GM12864 (cell line): ENCODE results near the gene IFT122.
A peak's percentile ranks its signal among the peaks of the same experiment; 100 is the strongest.

Source experiments
- DNase-seq: peaks from one replicate; pipeline ENCODE4 v3.0.0-alpha.2; 2011; ENCODE audit warnings: low read depth
- H3K4me3 ChIP-seq: 2 replicates; pipeline ENCODE4 v1.5.1; 2011; ENCODE audit warnings: mild to moderate bottlenecking, low read depth, low read length, control low read depth
- TF ChIP-seq, protein P1 (sequence below): IDR thresholded peaks from 2 replicates; pipeline ENCODE4 v1.5.1; 2011; ENCODE audit warnings: low read depth, mild to moderate bottlenecking, moderate library complexity, low read length, control low read depth, inconsistent platforms; ENCODE audit errors: missing control alignments

The IFT122 gene

DNA sequence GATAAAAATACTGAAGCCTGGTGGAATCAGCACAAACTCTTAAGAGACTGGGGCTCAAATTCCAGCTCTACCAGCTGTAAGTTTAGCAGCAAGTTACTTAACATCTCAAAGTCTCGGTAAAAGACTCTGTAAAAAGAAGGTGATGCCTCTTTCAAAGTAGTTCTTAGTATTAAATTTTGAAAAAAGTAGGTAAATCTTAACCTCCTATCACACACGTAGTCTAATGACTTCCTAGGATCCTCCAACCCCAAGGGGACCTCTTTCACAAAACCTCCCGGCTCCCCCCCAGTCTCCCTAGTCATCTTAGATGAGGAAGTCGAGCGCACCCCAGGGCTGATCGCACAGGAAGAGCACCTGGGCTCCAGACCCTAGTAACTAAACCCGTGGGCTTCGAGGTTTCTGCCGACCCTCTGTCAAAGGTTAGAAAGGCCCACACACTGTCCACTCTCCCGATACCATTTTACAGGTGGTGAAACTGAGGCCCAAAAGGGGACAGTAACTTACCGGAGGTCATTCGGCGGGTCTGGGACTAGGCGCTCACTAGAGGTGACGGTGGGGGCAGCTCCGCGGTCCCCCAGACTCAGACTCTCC lies 703 bp upstream of the IFT122 start:
- peak overlapping the region; percentile 95 for H3K4me3 ChIP-seq
- TF ChIP-seq, protein P1, sequence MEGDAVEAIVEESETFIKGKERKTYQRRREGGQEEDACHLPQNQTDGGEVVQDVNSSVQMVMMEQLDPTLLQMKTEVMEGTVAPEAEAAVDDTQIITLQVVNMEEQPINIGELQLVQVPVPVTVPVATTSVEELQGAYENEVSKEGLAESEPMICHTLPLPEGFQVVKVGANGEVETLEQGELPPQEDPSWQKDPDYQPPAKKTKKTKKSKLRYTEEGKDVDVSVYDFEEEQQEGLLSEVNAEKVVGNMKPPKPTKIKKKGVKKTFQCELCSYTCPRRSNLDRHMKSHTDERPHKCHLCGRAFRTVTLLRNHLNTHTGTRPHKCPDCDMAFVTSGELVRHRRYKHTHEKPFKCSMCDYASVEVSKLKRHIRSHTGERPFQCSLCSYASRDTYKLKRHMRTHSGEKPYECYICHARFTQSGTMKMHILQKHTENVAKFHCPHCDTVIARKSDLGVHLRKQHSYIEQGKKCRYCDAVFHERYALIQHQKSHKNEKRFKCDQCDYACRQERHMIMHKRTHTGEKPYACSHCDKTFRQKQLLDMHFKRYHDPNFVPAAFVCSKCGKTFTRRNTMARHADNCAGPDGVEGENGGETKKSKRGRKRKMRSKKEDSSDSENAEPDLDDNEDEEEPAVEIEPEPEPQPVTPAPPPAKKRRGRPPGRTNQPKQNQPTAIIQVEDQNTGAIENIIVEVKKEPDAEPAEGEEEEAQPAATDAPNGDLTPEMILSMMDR = no peak
- no peak for DNase-seq

DNA sequence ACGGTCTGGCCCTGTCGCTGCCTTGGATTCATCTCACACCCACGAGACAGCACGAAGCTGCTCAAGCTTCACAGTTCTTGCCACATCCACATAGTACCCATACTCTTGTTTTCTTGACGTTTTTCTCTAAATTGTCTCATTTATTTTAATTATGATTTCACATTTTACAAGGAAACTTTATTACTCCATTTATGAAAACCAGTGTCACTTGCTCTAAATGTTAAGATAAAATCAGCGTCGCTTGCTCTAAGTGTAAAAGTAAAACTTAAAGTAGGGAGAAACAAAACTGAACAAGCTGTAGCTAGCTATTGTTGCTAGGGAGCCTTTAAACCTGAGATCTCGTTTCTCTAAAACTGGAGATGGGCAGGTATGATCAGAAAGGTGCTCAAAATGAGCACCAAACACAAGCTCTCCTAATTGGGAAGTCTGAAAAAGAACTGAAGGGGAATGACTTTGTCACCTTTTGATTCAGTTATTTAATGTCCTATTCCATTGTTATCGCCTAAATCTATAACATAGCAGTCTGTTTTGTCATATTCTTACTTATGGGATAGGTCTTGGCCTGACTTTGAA lies 680 bp downstream of the IFT122 start:
- peak overlapping the region; percentile 95 for H3K4me3 ChIP-seq

DNA sequence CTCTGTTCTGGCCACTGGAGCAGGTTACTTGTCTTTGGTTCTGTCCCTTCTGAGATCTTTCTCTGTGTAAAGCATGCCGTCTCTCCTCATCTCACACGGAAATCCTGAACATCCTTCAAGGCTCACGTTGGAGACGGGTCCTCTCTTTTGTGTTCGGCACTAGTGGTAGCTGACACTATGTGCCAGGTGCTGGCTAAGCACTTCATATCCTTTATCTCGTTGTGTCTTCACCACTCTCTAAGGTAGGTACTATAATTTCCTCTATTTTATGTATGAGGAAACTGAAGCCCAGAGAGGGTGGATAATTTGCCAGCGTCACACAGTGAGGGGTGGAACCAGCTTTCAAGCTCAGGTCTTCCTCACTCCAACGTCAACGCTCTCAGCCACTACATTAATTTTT lies 1.2 kb downstream of the IFT122 start:
- H3K4me3 ChIP-seq = peak overlapping the region; percentile 95
- DNase-seq = no peak

More for the DNA sequence above, 680 bp downstream of the IFT122 start:
- DNase-seq = no peak
- TF ChIP-seq, protein P1 = no peak

DNA sequence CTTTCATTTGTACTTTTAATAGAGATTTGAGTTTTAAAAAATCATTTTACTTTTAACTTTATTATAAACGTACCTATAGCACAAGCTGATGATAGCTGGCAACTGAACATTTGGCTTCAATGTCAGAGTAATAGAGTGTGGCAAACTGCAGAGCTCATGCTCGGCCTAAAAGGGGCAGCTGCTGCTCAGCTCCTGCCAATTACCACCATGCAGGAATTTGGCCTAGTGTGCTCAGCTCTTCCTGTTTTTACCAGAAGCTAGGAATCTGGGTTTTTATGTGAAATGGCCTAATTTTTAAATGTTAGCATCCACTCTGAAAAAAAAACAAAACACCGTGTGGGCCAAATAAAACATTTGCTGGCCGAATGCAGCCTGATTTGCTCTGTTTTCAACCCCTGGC lies 1.8 kb downstream of the IFT122 start:
- no peak for DNase-seq
- no peak overlapping the region for H3K4me3 ChIP-seq
- TF ChIP-seq, protein P1 = no peak

More for the DNA sequence above, 1.2 kb downstream of the IFT122 start:
- TF ChIP-seq, protein P1 = no peak

DNA sequence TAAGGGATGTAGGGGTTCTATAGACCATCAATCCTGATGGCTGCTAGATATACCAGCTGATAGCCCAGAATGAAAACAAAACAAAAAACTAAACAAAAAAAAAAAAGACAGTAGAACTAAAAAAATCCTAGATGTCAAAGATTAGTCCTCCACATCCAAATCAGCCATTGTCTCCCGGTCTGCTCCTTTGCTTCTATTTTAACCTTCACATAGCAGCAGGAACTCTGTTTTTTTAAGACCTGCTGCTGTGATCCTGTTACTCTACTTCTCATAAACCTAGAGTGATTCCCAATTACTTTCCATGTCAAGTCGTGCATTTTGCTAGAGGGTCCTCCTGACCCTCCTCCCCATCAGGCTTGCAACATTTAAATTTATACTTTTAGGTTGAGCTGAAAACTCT lies 2.5 kb downstream of the IFT122 start:
- TF ChIP-seq, protein P1 = no peak
- no peak for DNase-seq
- H3K4me3 ChIP-seq = no peak overlapping the region

DNA sequence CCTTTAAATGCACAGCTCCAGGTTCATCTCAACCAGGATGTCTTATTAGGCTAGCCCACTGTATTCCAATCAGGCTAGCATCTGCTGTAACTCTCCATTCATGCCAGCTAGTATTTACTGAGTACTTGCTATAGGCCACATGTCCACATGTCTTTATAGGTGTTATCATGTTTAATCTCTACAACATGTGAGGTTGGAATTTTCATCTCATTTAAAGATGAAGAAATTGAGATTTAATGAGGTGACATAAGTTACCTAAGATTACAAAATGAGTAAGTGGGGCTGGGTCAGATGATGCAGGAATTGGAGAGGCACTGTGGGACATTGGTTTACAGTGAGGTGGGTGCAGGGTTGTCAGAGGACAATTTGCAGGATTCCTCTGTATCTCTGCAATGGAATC lies 2.9 kb downstream of the IFT122 start:
- DNase-seq = no peak
- TF ChIP-seq, protein P1 = no peak
- H3K4me3 ChIP-seq = no peak overlapping the region

DNA sequence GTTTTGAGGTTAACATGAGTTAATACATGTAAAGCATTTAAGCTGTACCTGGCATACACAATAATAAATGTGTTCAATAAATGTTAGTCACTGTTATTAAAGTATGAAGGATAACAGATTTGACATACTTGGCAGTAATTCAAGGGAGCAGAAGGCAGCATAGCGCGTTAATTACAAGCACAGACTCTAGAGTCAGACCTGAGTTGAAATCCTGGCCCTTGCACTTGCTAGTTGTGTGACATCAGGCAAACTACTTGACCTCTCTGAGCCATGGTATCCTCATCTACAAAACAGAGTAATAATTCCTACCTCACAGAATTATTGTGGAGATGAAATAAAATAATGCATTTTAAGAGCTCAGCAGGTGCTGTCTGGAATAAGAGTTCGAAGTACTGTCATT lies 5.4 kb downstream of the IFT122 start:
- TF ChIP-seq, protein P1 = no peak
- no peak overlapping the region for H3K4me3 ChIP-seq
- DNase-seq = no peak
